NB4 (cell line): Measurements from ENCODE around the gene MTCH1.
A peak's percentile ranks its signal among the peaks of the same experiment; 100 is the strongest.

ENCODE experiments used
- DNase-seq: peaks from one replicate; pipeline ENCODE4 v3.0.0; 2010; ENCODE audit warnings: low read depth
- H3K4me3 ChIP-seq: one replicate; pipeline ENCODE4 v1.5.1; 2011; ENCODE audit warnings: mild to moderate bottlenecking, low read depth, low read length, moderate library complexity
- MAX ChIP-seq: IDR thresholded peaks from 2 replicates; pipeline ENCODE4 v1.6.1; 2011; ENCODE audit warnings: low read depth, low read length
- MYC ChIP-seq: IDR thresholded peaks from 2 replicates; pipeline ENCODE4 v1.6.1; 2011; ENCODE audit warnings: low read depth, low read length
- POLR2A ChIP-seq: IDR thresholded peaks from 2 replicates; pipeline ENCODE4 v1.6.1; 2011; ENCODE audit warnings: mild to moderate bottlenecking; ENCODE audit not compliant: insufficient read length; ENCODE audit errors: extremely low read depth
- TF ChIP-seq, protein P1 (sequence below): IDR thresholded peaks from one replicate; pipeline ENCODE4 v1.5.1; 2012; ENCODE audit warnings: low read depth, low read length

MTCH1 gene

DNA sequence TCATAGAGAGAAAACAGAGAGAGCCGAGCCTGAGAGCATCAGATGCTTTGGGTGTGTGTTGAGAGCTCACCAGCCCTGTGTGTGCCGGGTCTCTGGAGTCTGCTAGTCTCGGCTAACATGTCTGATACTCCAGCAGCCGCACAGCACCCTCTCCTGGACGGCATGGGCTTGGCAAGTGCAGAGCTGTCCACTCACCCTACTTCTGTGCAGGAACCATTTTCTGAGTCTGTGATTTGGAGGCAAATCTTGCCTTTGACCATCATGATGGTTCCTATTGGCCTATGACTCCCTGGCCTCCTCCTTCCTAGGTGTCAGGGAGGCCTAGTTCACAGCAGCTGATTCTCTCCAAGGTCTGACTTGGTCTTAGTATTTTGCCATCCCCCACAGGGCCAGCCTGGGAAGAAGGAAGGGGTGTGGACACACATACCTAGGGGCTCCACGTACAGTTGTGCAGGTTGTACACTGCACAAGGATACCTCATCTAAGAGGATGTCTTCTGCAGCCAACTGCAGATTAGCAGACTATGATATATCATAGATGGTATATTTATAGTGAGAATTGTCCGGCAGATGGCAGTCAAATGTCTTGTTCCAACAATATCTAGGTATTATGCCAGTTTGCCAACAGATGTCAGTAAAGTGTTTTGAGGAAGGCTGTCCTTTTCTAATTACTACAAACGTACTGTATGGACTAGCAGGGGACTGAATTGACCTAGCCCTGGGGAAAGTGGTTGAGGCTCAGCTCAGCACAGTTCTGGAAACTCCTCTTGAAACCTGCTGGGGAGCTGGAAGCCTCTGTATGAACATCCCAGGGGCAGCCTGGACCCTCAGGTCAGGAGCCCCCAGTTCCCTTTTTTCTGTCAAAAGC, 32.4 kb upstream of the MTCH1 start:
- no peak overlapping the region for H3K4me3 ChIP-seq
- TF ChIP-seq, protein P1, sequence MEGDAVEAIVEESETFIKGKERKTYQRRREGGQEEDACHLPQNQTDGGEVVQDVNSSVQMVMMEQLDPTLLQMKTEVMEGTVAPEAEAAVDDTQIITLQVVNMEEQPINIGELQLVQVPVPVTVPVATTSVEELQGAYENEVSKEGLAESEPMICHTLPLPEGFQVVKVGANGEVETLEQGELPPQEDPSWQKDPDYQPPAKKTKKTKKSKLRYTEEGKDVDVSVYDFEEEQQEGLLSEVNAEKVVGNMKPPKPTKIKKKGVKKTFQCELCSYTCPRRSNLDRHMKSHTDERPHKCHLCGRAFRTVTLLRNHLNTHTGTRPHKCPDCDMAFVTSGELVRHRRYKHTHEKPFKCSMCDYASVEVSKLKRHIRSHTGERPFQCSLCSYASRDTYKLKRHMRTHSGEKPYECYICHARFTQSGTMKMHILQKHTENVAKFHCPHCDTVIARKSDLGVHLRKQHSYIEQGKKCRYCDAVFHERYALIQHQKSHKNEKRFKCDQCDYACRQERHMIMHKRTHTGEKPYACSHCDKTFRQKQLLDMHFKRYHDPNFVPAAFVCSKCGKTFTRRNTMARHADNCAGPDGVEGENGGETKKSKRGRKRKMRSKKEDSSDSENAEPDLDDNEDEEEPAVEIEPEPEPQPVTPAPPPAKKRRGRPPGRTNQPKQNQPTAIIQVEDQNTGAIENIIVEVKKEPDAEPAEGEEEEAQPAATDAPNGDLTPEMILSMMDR, result peak; percentile 97
- TF ChIP-seq MYC (no peak; the same call in 1 of the 2 replicates), MAX (peak; percentile 44; the same call in 1 of the 2 replicates), POLR2A (no peak)
- DNase-seq, result peak; percentile 90

DNA sequence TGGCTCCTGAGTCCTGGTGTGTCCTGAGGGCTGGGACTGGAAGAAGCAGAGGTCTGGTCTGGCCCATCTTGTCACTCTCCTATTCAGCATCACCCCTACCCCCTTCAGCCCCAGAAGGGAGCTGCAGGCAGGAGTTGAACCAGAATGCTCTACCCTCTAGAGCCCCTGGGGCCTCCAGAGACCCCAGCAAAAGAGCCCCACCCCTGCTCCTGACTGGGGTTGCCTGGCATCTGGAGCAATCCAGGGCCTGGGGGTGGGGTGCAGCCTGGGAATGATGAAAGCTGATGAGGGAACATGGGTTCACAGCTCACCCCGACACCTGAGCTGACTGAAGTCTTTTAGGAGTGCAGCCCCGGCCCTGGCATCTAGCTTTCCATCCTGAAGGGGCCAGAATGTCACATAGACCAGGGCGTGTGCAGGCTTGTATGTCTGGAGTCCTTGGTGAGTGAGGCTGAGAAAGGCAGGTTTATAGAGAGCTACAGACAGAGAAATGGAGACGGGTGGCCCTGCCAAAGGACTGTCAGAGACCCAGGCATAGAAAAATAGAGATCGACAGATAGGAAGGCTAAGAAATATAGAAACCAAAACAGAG, 31.7 kb upstream of the MTCH1 start:
- TF ChIP-seq MYC (no peak), MAX (no peak), POLR2A (no peak)
- TF ChIP-seq, protein P1, result no peak
- no peak for DNase-seq
- H3K4me3 ChIP-seq, result no peak overlapping the region

- TF ChIP-seq, protein P1, result no peak
- TF ChIP-seq MYC (no peak), MAX (no peak), POLR2A (no peak)
- DNase-seq, result no peak
- no peak overlapping the region for H3K4me3 ChIP-seq
Observed at GRCh38 chr6:37016995-37017394, 31.0 kb upstream of the MTCH1 start.

- no peak for TF ChIP-seq MAX
- TF ChIP-seq MYC, result no peak
- TF ChIP-seq, protein P1, result no peak
- no peak for TF ChIP-seq POLR2A
- H3K4me3 ChIP-seq, result no peak overlapping the region
- DNase-seq, result no peak
Observed at GRCh38 chr6:37015532-37015931, 29.5 kb upstream of the MTCH1 start.

DNA sequence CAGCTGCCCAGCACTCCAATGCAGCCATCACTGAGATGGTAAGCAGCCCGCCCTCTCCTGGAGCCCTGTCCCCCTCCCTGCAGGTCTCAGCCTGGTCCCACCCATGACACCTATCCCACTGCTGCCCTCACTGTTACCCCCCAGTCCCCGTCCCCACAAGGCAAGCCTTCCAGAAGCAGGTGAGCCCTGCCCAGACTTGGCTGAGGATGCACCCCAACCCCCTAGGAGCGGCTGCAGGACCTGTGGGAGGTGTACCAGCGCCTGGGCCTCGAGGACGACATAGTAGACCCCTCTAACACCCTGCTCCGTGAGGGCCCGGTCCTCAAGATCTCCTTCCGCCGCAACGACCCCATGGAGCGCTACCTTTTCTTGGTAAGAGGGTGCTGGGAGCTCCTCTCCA, 28.7 kb upstream of the MTCH1 start:
- no peak overlapping the region for H3K4me3 ChIP-seq
- TF ChIP-seq MAX (no peak), POLR2A (no peak), MYC (no peak)
- TF ChIP-seq, protein P1, result no peak
- DNase-seq, result no peak
